Ishikawa (cell line): Measurements from ENCODE around the gene AKR1B15.

ENCODE experiments used
- CEBPB ChIP-seq: IDR thresholded peaks from 2 replicates; pipeline ENCODE4 v1.6.1; 2012
- CREB1 ChIP-seq: IDR thresholded peaks from 2 replicates; pipeline ENCODE4 v1.6.1; 2012; ENCODE audit warnings: low read depth
- EGR1 ChIP-seq: IDR thresholded peaks from 2 replicates; pipeline ENCODE4 v1.6.1; 2012
- EP300 ChIP-seq: IDR thresholded peaks from 2 replicates; pipeline ENCODE4 v1.6.1; 2012; ENCODE audit warnings: borderline replicate concordance
- FOXM1 ChIP-seq: IDR thresholded peaks from 2 replicates; pipeline ENCODE4 v1.6.1; 2012; ENCODE audit warnings: low read depth, borderline replicate concordance
- NFIC ChIP-seq: IDR thresholded peaks from 2 replicates; pipeline ENCODE4 v1.6.1; 2012
- RAD21 ChIP-seq: IDR thresholded peaks from 2 replicates; pipeline ENCODE4 v1.6.1; 2012; ENCODE audit warnings: low read depth
- TAF1 ChIP-seq: IDR thresholded peaks from 2 replicates; pipeline ENCODE4 v1.6.1; 2012; ENCODE audit warnings: low read depth, mild to moderate bottlenecking
- TCF12 ChIP-seq: IDR thresholded peaks from 2 replicates; pipeline ENCODE4 v1.6.1; 2012; ENCODE audit warnings: low read depth
- YY1 ChIP-seq: IDR thresholded peaks from 2 replicates; pipeline ENCODE4 v1.6.1; 2012; ENCODE audit warnings: low read depth
- ZBTB7A ChIP-seq: IDR thresholded peaks from 2 replicates; pipeline ENCODE4 v1.6.1; 2012; ENCODE audit warnings: low read depth
- TF ChIP-seq, protein P1 (sequence below): IDR thresholded peaks from 2 replicates; pipeline ENCODE4 v1.6.1; 2012; ENCODE audit warnings: low read depth, mild to moderate bottlenecking
- TF ChIP-seq, protein P2 (sequence below): IDR thresholded peaks from 2 replicates; pipeline ENCODE4 v1.6.1; 2012
- TF ChIP-seq, protein P3 (sequence below): IDR thresholded peaks from 2 replicates; pipeline ENCODE4 v1.6.1; 2012

DNA sequence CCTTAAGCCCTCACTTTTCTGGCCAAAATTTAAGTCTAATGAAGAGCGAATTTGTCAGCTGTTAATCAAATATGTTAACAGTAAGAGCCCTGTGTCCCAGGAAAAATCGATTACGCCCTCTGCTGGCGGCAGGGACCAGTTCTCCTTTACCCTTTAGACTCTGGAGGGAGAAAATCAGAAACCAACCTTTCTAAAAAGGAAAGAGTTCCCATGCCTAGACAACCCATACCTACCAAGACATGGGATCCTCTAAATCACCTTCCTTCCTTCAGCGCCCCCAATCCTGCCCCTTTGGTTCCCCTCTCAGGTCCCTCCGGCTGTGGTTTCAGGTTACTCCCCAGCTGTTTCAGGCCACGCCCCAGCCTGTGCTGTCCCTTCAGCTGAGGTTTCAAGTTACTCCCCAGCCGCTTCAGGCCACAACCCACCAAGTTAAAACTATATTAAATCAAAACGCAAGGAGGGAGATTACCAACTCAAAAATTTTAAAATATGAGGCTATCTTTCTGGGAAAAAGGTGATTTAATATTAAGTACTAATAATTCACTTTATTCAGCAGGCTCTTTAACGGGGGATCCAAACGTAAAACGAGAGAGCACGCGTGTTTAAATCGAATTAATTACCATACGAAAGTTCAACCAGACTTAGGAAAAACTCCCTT, 1.4 kb upstream of the AKR1B15 start:
- TF ChIP-seq EGR1: no peak
- TF ChIP-seq, protein P1, sequence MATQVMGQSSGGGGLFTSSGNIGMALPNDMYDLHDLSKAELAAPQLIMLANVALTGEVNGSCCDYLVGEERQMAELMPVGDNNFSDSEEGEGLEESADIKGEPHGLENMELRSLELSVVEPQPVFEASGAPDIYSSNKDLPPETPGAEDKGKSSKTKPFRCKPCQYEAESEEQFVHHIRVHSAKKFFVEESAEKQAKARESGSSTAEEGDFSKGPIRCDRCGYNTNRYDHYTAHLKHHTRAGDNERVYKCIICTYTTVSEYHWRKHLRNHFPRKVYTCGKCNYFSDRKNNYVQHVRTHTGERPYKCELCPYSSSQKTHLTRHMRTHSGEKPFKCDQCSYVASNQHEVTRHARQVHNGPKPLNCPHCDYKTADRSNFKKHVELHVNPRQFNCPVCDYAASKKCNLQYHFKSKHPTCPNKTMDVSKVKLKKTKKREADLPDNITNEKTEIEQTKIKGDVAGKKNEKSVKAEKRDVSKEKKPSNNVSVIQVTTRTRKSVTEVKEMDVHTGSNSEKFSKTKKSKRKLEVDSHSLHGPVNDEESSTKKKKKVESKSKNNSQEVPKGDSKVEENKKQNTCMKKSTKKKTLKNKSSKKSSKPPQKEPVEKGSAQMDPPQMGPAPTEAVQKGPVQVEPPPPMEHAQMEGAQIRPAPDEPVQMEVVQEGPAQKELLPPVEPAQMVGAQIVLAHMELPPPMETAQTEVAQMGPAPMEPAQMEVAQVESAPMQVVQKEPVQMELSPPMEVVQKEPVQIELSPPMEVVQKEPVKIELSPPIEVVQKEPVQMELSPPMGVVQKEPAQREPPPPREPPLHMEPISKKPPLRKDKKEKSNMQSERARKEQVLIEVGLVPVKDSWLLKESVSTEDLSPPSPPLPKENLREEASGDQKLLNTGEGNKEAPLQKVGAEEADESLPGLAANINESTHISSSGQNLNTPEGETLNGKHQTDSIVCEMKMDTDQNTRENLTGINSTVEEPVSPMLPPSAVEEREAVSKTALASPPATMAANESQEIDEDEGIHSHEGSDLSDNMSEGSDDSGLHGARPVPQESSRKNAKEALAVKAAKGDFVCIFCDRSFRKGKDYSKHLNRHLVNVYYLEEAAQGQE: no peak
- peak; percentile 64 for TF ChIP-seq RAD21
- no peak for TF ChIP-seq TAF1
- TF ChIP-seq TCF12: no peak
- TF ChIP-seq ZBTB7A: no peak
- TF ChIP-seq YY1: no peak
- TF ChIP-seq EP300: no peak
- TF ChIP-seq, protein P2, sequence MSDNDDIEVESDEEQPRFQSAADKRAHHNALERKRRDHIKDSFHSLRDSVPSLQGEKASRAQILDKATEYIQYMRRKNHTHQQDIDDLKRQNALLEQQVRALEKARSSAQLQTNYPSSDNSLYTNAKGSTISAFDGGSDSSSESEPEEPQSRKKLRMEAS: no peak
- no peak for TF ChIP-seq CEBPB
- no peak for TF ChIP-seq FOXM1
- TF ChIP-seq, protein P3, sequence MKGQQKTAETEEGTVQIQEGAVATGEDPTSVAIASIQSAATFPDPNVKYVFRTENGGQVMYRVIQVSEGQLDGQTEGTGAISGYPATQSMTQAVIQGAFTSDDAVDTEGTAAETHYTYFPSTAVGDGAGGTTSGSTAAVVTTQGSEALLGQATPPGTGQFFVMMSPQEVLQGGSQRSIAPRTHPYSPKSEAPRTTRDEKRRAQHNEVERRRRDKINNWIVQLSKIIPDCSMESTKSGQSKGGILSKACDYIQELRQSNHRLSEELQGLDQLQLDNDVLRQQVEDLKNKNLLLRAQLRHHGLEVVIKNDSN: no peak
- no peak for TF ChIP-seq NFIC
- no peak for TF ChIP-seq CREB1
